ENCODE results near the gene COL11A1.

GRCh38 chr1:102834688-102835320 is 273.5 kb downstream of the COL11A1 start:
- TF ChIP-seq CTCF (tag by site-specific recombination; IDR thresholded peaks at IDR 0.05) (no peak), GFI1B (tag by site-specific recombination; IDR thresholded peaks at IDR 0.05) (no peak), ZNF624 (tag by site-specific recombination; IDR thresholded peaks at IDR 0.05) (no peak)
